HCT116 (cell line): Measurements from ENCODE around the gene SLC18B1. TPM values are rescaled to one million over a fixed set of nuclear protein-coding genes. Genes with fewer than 3 reads are reported as not detected.

Experiments used
- ATAC-seq: fragments of 200-7000 bp; cut with Tn5 transposase; 2 replicates; pipeline ENCODE4 v1.9.1; 2020; ENCODE audit warnings: mild to moderate bottlenecking, moderate library complexity
- BruUV-seq: library from RNA; stranded (reverse); fragments of 400-500 nt; replicated peaks from 2 replicates; lab custom pipeline; 2021; lab: Mats Ljungman, UMichigan
- CTCF ChIA-PET: fragments of 300-600 bp; sonication (Branson Sonifier 250); formaldehyde crosslinking; loops from one replicate; lab custom pipeline; 2021; ENCODE audit warnings: antibody characterized with exemption; lab: Charles Lee
- POLR2A ChIA-PET: fragments of 300-600, 350-600 bp; sonication (Branson Sonifier 250); formaldehyde crosslinking; loops from one replicate; lab custom pipeline; 2021; ENCODE audit warnings: antibody characterized with exemption; lab: Charles Lee
- RAD21 ChIA-PET, 2 experiments: fragments of 300-600 bp; sonication (Branson Sonifier 250); formaldehyde crosslinking; loops; one replicate each; lab custom pipeline; 2023; ENCODE audit warnings: low total read pairs in 2 of 2; ENCODE audit not compliant: uncharacterized antibody in 2 of 2, unreplicated experiment in 2 of 2, low non-redundant PET in 1 of 2; lab: Charles Lee
- DNase-seq: peaks from one replicate; pipeline ENCODE4 v3.0.0-alpha.2; 2010; ENCODE audit warnings: low read depth, low spot score
- H2AFZ ChIP-seq: fragments of 200-600 bp; shearing (Covaris generic), sonication (generic); 2 replicates; pipeline ENCODE4 v1.6.1; 2017; ENCODE audit warnings: low read depth, mixed run types, mixed read lengths, antibody characterized with exemption, low read length; ENCODE audit not compliant: poor library complexity, severe bottlenecking
- H3K27ac ChIP-seq: 2 replicates; pipeline ENCODE4 v1.5.1; 2012; ENCODE audit warnings: low read depth, low read length
- H3K27me3 ChIP-seq: fragments of 200-600 bp; sonication (generic); 2 replicates; pipeline ENCODE4 v1.6.1; 2016; ENCODE audit warnings: mixed run types, low read length, mixed read lengths; ENCODE audit not compliant: insufficient read depth
- H3K36me3 ChIP-seq, 2 experiments: fragments of 200-500 bp in 1 of 2; fragments of 200-600 bp in 1 of 2; sonication (Bioruptor generic) in 1 of 2; sonication (generic) in 1 of 2; 2 replicates each; pipeline versions ENCODE4 v1.5.1 to v1.6.1; 2014 to 2016; ENCODE audit warnings: low read length in 2 of 2, inconsistent platforms in 1 of 2, mixed read lengths in 1 of 2, mixed run types in 1 of 2; ENCODE audit not compliant: insufficient read depth in 2 of 2, control insufficient read depth in 1 of 2
- H3K4me1 ChIP-seq, 2 experiments: fragments of 200-600 bp in 1 of 2; sonication (generic) in 1 of 2; 2 replicates each; pipeline versions ENCODE4 v1.5.1 to v1.6.1; 2012 to 2017; ENCODE audit warnings: low read length in 2 of 2, inconsistent platforms in 1 of 2, mild to moderate bottlenecking in 1 of 2, mixed read lengths in 1 of 2, mixed run types in 1 of 2, moderate library complexity in 1 of 2; ENCODE audit not compliant: insufficient read depth in 2 of 2, control insufficient read depth in 1 of 2
- H3K4me2 ChIP-seq: fragments of 200-600 bp; sonication (generic); 2 replicates; pipeline ENCODE4 v1.6.1; 2017; ENCODE audit warnings: mixed run types, low read length, mixed read lengths
- H3K4me3 ChIP-seq, 2 experiments: fragments of 200-600 bp in 1 of 2; sonication (generic) in 1 of 2; replicated peaks in 1 of 2; 2 replicates each; pipeline ENCODE4 v1.5.1; 2011 to 2016; ENCODE audit warnings: low read length in 2 of 2, control low read depth in 1 of 2, low read depth in 1 of 2, mild to moderate bottlenecking in 1 of 2, mixed read lengths in 1 of 2, mixed run types in 1 of 2
- H3K79me2 ChIP-seq: fragments of 200-600 bp; sonication (generic); 2 replicates; pipeline ENCODE4 v1.6.1; 2017; ENCODE audit warnings: mild to moderate bottlenecking, mixed run types, low read length, moderate library complexity, mixed read lengths; ENCODE audit not compliant: insufficient read depth
- H3K9ac ChIP-seq: fragments of 200-600 bp; sonication (generic); 2 replicates; pipeline ENCODE4 v1.6.1; 2016; ENCODE audit warnings: low read length, mixed read lengths
- H3K9me2 ChIP-seq: fragments of 200-600 bp; sonication (generic), shearing (Covaris generic); 2 replicates; pipeline ENCODE4 v1.6.1; 2017; ENCODE audit warnings: mixed run types, mild to moderate bottlenecking, moderate library complexity; ENCODE audit not compliant: insufficient read depth
- H3K9me3 ChIP-seq, 2 experiments: fragments of 200-500 bp in 1 of 2; fragments of 200-600 bp in 1 of 2; sonication (Bioruptor generic) in 1 of 2; sonication (generic) in 1 of 2; 2 replicates each; pipeline ENCODE4 v1.6.1; 2014 to 2017; ENCODE audit warnings: low read length in 2 of 2, mixed read lengths in 2 of 2, inconsistent platforms in 1 of 2, low read depth in 1 of 2, mild to moderate bottlenecking in 1 of 2, mixed run types in 1 of 2, moderate library complexity in 1 of 2; ENCODE audit not compliant: control insufficient read depth in 1 of 2, insufficient read depth in 1 of 2
- H4K20me1 ChIP-seq: fragments of 200-600 bp; sonication (generic), shearing (Covaris generic); 2 replicates; pipeline ENCODE4 v1.6.1; 2017; ENCODE audit warnings: mixed run types, mild to moderate bottlenecking, moderate library complexity; ENCODE audit not compliant: insufficient read depth
- CBX3 ChIP-seq: IDR thresholded peaks from 2 replicates; pipeline ENCODE4 v1.6.1; 2012; ENCODE audit warnings: low read depth
- EGR1 ChIP-seq: IDR thresholded peaks from 2 replicates; pipeline ENCODE4 v1.6.1; 2012; ENCODE audit warnings: low read depth
- EZH2 ChIP-seq: fragments of 200-600 bp; sonication (generic); IDR thresholded peaks from 2 replicates; pipeline ENCODE4 v1.6.1; 2017; ENCODE audit warnings: antibody characterized with exemption, mixed run types
- EZH2phosphoT487 ChIP-seq: fragments of 200-600 bp; IDR thresholded peaks from 2 replicates; pipeline ENCODE4 v1.6.1; 2018; ENCODE audit warnings: antibody characterized with exemption, borderline replicate concordance
- JUND ChIP-seq: IDR thresholded peaks from 2 replicates; pipeline ENCODE4 v1.6.1; 2012
- RAD21 ChIP-seq: IDR thresholded peaks from 2 replicates; pipeline ENCODE4 v1.6.1; 2012; ENCODE audit warnings: low read depth, mild to moderate bottlenecking
- REST ChIP-seq: IDR thresholded peaks from 2 replicates; pipeline ENCODE4 v1.6.1; 2012; ENCODE audit warnings: low read depth
- SP1 ChIP-seq: IDR thresholded peaks from 2 replicates; pipeline ENCODE4 v1.6.1; 2012; ENCODE audit warnings: low read depth
- SRF ChIP-seq: IDR thresholded peaks from 2 replicates; pipeline ENCODE4 v1.6.1; 2012; ENCODE audit warnings: low read depth
- TCF7L2 ChIP-seq: IDR thresholded peaks from 2 replicates; pipeline ENCODE4 v1.7.0; 2011; ENCODE audit warnings: borderline replicate concordance, inconsistent platforms; ENCODE audit not compliant: insufficient read depth, insufficient read length; ENCODE audit errors: extremely low read depth
- ZBTB33 ChIP-seq: IDR thresholded peaks from 2 replicates; pipeline ENCODE4 v1.6.1; 2011; ENCODE audit warnings: mild to moderate bottlenecking, low read length, moderate library complexity; ENCODE audit not compliant: insufficient replicate concordance; ENCODE audit errors: extremely low read depth
- ZFX ChIP-seq: fragments of 450-650 bp; IDR thresholded peaks from 2 replicates; pipeline ENCODE4 v1.6.1; 2017
- ZNF274 ChIP-seq: fragments of 200-500 bp; sonication (Bioruptor generic); IDR thresholded peaks from 2 replicates; pipeline ENCODE4 v1.6.1; 2014; ENCODE audit warnings: mild to moderate bottlenecking, low read depth, low read length, inconsistent platforms
- intact Hi-C: fragments of 100-400 bp; cut with micrococcal nuclease; formaldehyde crosslinking; loops from 2 replicates; pipeline ENCODE4 v1.10.0; 2022
- total RNA-seq: library from RNA; stranded (reverse); gene quantifications from one replicate; pipeline ENCODE4 v1.2.1, GENCODE V29; 2021; ENCODE audit not compliant: unreplicated experiment

The SLC18B1 gene
- total RNA-seq, 1 experiment from 2014 or later: 18.1 TPM

GRCh38 chr6:132797951-132798868, at the start of gene SLC18B1 (continued):
- no peak for TF ChIP-seq ZNF274
- TF ChIP-seq SP1: no peak
- TF ChIP-seq ZBTB33: no peak
- no peak for TF ChIP-seq JUND
- no peak for TF ChIP-seq EZH2
- TF ChIP-seq, all 23 proteins: peak for 6

GRCh38 chr6:132843316-132844035, 45.0 kb upstream of the SLC18B1 start:
- intact Hi-C loops: loop anchor here (5.0 kb wide), 1 partner anchor 79 kb away; no protein-coding TSS in a partner anchor
- H3K9me2 ChIP-seq: no peaks in the 10 kb centered on the region
- RAD21 ChIA-PET: no interaction called here
- H3K27ac ChIP-seq: no peak overlapping the region
- no peak overlapping the region for H3K4me3 ChIP-seq
- no peaks in the 10 kb centered on the region for H3K27me3 ChIP-seq
- CTCF ChIA-PET: interaction anchor here (1.0 to 1.9 kb wide), 2 partner anchors 13 to 1080 kb away, joined by 5 read pairs; no protein-coding TSS in a partner anchor
- H4K20me1 ChIP-seq: no peaks in the 10 kb centered on the region
- H3K4me2 ChIP-seq: no peak overlapping the region
- no TSS peak for BruUV-seq
- POLR2A ChIA-PET: no interaction called here
- DNase-seq: no peak
- no peaks in the 10 kb centered on the region for H3K9me3 ChIP-seq
- no peaks in the 10 kb centered on the region for H3K36me3 ChIP-seq
- no peak for TF ChIP-seq EGR1
- TF ChIP-seq JUND: no peak
- TF ChIP-seq REST: no peak
- no peak for TF ChIP-seq EZH2phosphoT487
- TF ChIP-seq SRF: no peak
- no peak for TF ChIP-seq SP1
- TF ChIP-seq TCF7L2: no peak
- TF ChIP-seq ZBTB33: no peak
- TF ChIP-seq RAD21: no peak
- TF ChIP-seq ZFX: no peak
- TF ChIP-seq CBX3: no peak
- H3K4me1 ChIP-seq: no peaks in the 10 kb centered on the region
- H3K79me2 ChIP-seq: no peaks in the 10 kb centered on the region
- no peak overlapping the region for H2AFZ ChIP-seq
- no peak overlapping the region for H3K9ac ChIP-seq
- ATAC-seq: no peak
